Activated CD4-positive, alpha-beta memory T cell treated with anti-CD3 and anti-CD28 coated beads, Interleukin-2, amount 10 ng/mL, durations not matched to agents 7 days and 5 days (primary cell): ENCODE data around the gene ALOX15. TPM values are rescaled to one million over a fixed set of nuclear protein-coding genes. Genes with fewer than 3 reads are reported as not detected.
"Not testable (repeated sequence)": the region's sequence is repeated elsewhere in the genome, so short reads cannot be mapped to it uniquely, and the experiment has no call there.

Source experiments
- CTCF ChIA-PET: fragments of 350-600 bp; sonication (Branson Sonifier 250); formaldehyde crosslinking; loops from one replicate; lab custom pipeline; 2021; ENCODE audit warnings: antibody characterized with exemption, inconsistent platforms; lab: Charles Lee
- POLR2A ChIA-PET: fragments of 350-600 bp; sonication (Branson Sonifier 250); formaldehyde crosslinking; loops from one replicate; lab custom pipeline; 2021; ENCODE audit warnings: antibody characterized with exemption; lab: Charles Lee
- DNase-seq: peaks from one replicate; pipeline ENCODE4 v3.0.0-alpha.2; 2020
- H3K27ac Mint-ChIP-seq: one replicate; pipeline ENCODE4 v1.8.0; 2021; ENCODE audit warnings: mild to moderate bottlenecking, mixed read lengths
- H3K27me3 Mint-ChIP-seq: one replicate; pipeline ENCODE4 v1.8.0; 2021; ENCODE audit warnings: mixed read lengths
- H3K36me3 Mint-ChIP-seq: one replicate; pipeline ENCODE4 v1.8.0; 2021; ENCODE audit warnings: low read depth, mixed read lengths
- H3K4me1 Mint-ChIP-seq: one replicate; pipeline ENCODE4 v1.8.0; 2021; ENCODE audit warnings: mixed read lengths
- H3K4me3 Mint-ChIP-seq: one replicate; pipeline ENCODE4 v1.8.0; 2021; ENCODE audit warnings: mild to moderate bottlenecking, mixed read lengths
- H3K9me3 Mint-ChIP-seq: one replicate; pipeline ENCODE4 v1.8.0; 2021; ENCODE audit warnings: mixed read lengths
- total RNA-seq, 2 experiments: library from RNA; stranded (reverse); gene quantifications; one replicate each; pipeline ENCODE4 v1.2.3, GENCODE V29; 2021

The ALOX15 gene
- total RNA-seq, 2 experiments from 2014 or later = not detected

GRCh38 chr17:4642286-4642685 is 808 bp upstream of the ALOX15 start:
- H3K4me1 Mint-ChIP-seq = peaks cover 15% of the 10 kb centered on the region
- ChIA-PET CTCF (no interaction called here), POLR2A (no interaction called here)
- H3K27me3 Mint-ChIP-seq = peaks cover 70% of the 10 kb centered on the region
- no peak for DNase-seq
- H3K27ac Mint-ChIP-seq = no peak overlapping the region
- H3K36me3 Mint-ChIP-seq = no peaks in the 10 kb centered on the region
- H3K4me3 Mint-ChIP-seq = no peak overlapping the region
- H3K9me3 Mint-ChIP-seq = no peaks in the 10 kb centered on the region

- not testable (repeated sequence) for H3K4me3 Mint-ChIP-seq
Observed at GRCh38 chr17:4640569-4641188, 799 bp downstream of the ALOX15 start.

DNA sequence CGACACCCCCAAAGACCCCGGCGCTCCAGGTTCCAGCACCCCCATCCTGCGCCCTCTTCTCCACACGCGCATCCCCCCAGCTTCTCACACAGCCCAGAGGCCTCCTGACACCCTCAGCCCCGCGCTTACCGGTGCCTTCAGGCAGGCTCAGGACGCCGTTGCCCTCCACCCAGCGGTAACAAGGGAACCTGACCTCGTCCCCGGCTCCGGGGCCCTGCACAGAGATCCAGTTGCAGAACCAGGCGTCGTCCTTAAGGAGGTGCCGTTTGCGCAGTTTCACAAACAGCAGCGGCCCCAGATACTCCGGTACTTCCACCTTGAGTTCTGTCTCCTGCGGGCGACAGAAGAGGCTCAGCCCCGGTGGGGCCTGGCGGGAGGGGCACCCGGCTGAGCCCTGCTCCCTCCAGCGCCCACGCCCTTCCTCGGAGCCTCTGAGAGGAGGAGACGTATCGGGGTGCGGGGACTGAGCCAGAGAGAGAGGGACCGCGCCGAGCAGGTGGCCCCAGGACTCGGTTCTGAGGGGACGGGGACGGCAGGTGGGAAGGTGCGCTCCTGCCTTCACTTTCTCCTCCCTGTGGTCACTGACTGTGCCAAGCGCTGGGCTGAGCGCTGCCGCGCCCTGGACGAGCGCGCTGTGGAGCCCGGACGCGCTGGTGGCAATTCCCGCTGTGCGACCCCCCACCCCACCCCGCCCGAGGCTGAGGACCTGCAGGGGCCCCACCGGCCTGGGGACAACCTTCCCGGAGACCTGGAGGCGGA is 2.0 kb downstream of the ALOX15 start:
- H3K36me3 Mint-ChIP-seq, H3K27ac Mint-ChIP-seq, POLR2A ChIA-PET, CTCF ChIA-PET, H3K9me3 Mint-ChIP-seq: not testable (repeated sequence)
- Mint-ChIP-seq H3K4me3 (peak overlapping the region; percentile 55), H3K4me1 (peaks cover 30% of the 10 kb centered on the region), H3K27me3 (peaks cover 75% of the 10 kb centered on the region)
- peak; percentile 49 for DNase-seq

More at GRCh38 chr17:4640569-4641188, 799 bp downstream of the ALOX15 start:
- H3K27ac Mint-ChIP-seq, POLR2A ChIA-PET, H3K9me3 Mint-ChIP-seq, CTCF ChIA-PET, H3K36me3 Mint-ChIP-seq: not testable (repeated sequence)
- H3K4me1 Mint-ChIP-seq = peaks cover 27% of the 10 kb centered on the region
- peak; percentile 48 for DNase-seq
- H3K27me3 Mint-ChIP-seq = peaks cover 76% of the 10 kb centered on the region

GRCh38 chr17:4638766-4639165 is 2.7 kb downstream of the ALOX15 start:
- DNase-seq, CTCF ChIA-PET, POLR2A ChIA-PET, H3K4me3 Mint-ChIP-seq, H3K9me3 Mint-ChIP-seq, H3K36me3 Mint-ChIP-seq, H3K27ac Mint-ChIP-seq: not testable (repeated sequence)
- Mint-ChIP-seq H3K4me1 (peaks cover 30% of the 10 kb centered on the region), H3K27me3 (peaks cover 76% of the 10 kb centered on the region)

DNA sequence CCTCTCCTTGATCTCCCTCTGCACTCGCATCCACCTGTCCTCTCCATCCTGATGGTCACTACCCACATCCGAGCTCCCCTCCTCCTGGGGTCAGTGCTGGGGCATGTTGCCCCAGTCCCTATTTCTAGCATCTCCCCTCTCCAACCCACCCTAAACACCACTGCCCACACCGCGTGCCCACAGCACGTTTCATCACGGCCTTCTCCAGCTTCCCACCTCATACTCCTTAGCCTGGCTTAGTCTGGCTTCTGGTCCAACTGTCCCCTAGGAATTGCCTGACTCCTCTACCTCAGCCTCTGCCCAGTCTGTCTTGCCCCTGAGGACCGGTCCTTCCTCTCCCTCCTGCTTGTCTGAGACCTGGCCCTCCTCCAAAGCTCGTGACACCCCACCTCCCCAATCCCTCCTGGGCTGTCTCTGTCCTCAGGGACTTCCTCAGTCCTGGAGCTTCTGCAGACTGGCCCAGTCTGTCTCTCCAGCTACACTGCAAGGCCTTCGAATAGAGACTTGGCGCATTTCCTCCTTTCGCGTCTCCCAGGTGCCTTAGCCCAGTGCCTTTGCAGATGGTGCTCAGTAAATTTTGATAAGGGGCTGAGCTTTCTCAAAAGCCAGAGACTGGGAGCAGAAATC is 4.9 kb downstream of the ALOX15 start:
- H3K4me1 Mint-ChIP-seq = peaks cover 27% of the 10 kb centered on the region
- peaks cover 68% of the 10 kb centered on the region for H3K27me3 Mint-ChIP-seq
- H3K27ac Mint-ChIP-seq = no peak overlapping the region
- H3K36me3 Mint-ChIP-seq = no peaks in the 10 kb centered on the region
- H3K4me3 Mint-ChIP-seq = no peak overlapping the region
- ChIA-PET POLR2A (no interaction called here), CTCF (interaction anchor here (0.6 kb wide), 1 partner anchor 64 kb away, joined by 3 read pairs; no protein-coding TSS in a partner anchor)
- no peaks in the 10 kb centered on the region for H3K9me3 Mint-ChIP-seq
- DNase-seq = no peak

GRCh38 chr17:4635823-4636375 is 5.6 kb downstream of the ALOX15 start:
- no peaks in the 10 kb centered on the region for H3K9me3 Mint-ChIP-seq
- POLR2A ChIA-PET = no interaction called here
- DNase-seq = no peak
- H3K27me3 Mint-ChIP-seq = peaks cover 61% of the 10 kb centered on the region
- CTCF ChIA-PET = interaction anchor here (0.6 kb wide), 1 partner anchor 65 kb away, joined by 3 read pairs; no protein-coding TSS in a partner anchor
- peaks cover 24% of the 10 kb centered on the region for H3K4me1 Mint-ChIP-seq
- H3K36me3 Mint-ChIP-seq = no peaks in the 10 kb centered on the region
- H3K4me3 Mint-ChIP-seq = no peak overlapping the region
- no peak overlapping the region for H3K27ac Mint-ChIP-seq

GRCh38 chr17:4634976-4635375 is 6.5 kb downstream of the ALOX15 start:
- Mint-ChIP-seq H3K27me3 (peaks cover 55% of the 10 kb centered on the region), H3K4me1 (peaks cover 19% of the 10 kb centered on the region), H3K4me3 (no peak overlapping the region), H3K27ac (no peak overlapping the region), H3K9me3 (no peaks in the 10 kb centered on the region), H3K36me3 (no peaks in the 10 kb centered on the region)
- CTCF ChIA-PET = no interaction called here
- no peak for DNase-seq
- POLR2A ChIA-PET = no interaction called here

- peaks cover 15% of the 10 kb centered on the region for H3K4me1 Mint-ChIP-seq
- H3K9me3 Mint-ChIP-seq = no peaks in the 10 kb centered on the region
- no peak for DNase-seq
- H3K27me3 Mint-ChIP-seq = peaks cover 47% of the 10 kb centered on the region
- ChIA-PET POLR2A (no interaction called here), CTCF (interaction anchor here (1.0 kb wide), 1 partner anchor 67 kb away, joined by 4 read pairs; no protein-coding TSS in a partner anchor)
- no peak overlapping the region for H3K4me3 Mint-ChIP-seq
- no peaks in the 10 kb centered on the region for H3K36me3 Mint-ChIP-seq
- H3K27ac Mint-ChIP-seq = no peak overlapping the region
Observed at GRCh38 chr17:4633643-4634042, 7.8 kb downstream of the ALOX15 start.

DNA sequence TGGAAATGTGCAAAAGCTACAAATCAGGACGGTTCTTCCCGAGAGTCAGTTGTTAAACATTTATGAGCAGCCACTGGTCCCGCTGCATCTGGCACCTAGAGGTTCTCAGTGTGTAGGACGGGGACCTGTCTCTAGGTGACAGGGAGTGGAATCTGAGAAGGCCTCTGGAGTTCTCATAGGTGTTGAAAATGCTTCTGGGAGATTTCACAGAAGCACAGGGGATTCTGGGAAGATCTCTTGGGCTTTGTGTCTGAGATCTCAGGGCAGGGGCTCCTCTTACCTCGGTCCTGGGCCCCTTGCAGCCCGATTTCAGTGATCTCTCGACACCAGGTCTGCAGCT is 8.9 kb downstream of the ALOX15 start:
- Mint-ChIP-seq H3K36me3 (no peaks in the 10 kb centered on the region), H3K27ac (no peak overlapping the region), H3K4me1 (peaks cover 15% of the 10 kb centered on the region), H3K4me3 (no peak overlapping the region), H3K27me3 (peaks cover 42% of the 10 kb centered on the region), H3K9me3 (no peaks in the 10 kb centered on the region)
- no peak for DNase-seq
- CTCF ChIA-PET = no interaction called here
- POLR2A ChIA-PET = no interaction called here

GRCh38 chr17:4631836-4632580 is 9.5 kb downstream of the ALOX15 start:
- no peak for DNase-seq
- Mint-ChIP-seq H3K4me3 (no peak overlapping the region), H3K27me3 (peaks cover 39% of the 10 kb centered on the region), H3K4me1 (peaks cover 15% of the 10 kb centered on the region), H3K36me3 (no peaks in the 10 kb centered on the region), H3K27ac (no peak overlapping the region), H3K9me3 (no peaks in the 10 kb centered on the region)
- ChIA-PET CTCF (no interaction called here), POLR2A (no interaction called here)

- no peaks in the 10 kb centered on the region for H3K36me3 Mint-ChIP-seq
- POLR2A ChIA-PET = no interaction called here
- H3K4me3 Mint-ChIP-seq = no peak overlapping the region
- peaks cover 11% of the 10 kb centered on the region for H3K4me1 Mint-ChIP-seq
- DNase-seq = no peak
- no peak overlapping the region for H3K27ac Mint-ChIP-seq
- H3K27me3 Mint-ChIP-seq = peaks cover 39% of the 10 kb centered on the region
- H3K9me3 Mint-ChIP-seq = no peaks in the 10 kb centered on the region
- CTCF ChIA-PET = no interaction called here
Observed at GRCh38 chr17:4631431-4631830, 10.0 kb downstream of the ALOX15 start.

GRCh38 chr17:4626734-4627256 is 14.7 kb downstream of the ALOX15 start:
- Mint-ChIP-seq H3K4me3 (no peak overlapping the region), H3K9me3 (no peaks in the 10 kb centered on the region), H3K4me1 (peaks cover 3% of the 10 kb centered on the region), H3K27ac (no peak overlapping the region), H3K36me3 (no peaks in the 10 kb centered on the region), H3K27me3 (peaks cover 35% of the 10 kb centered on the region)
- ChIA-PET CTCF (interaction anchor here (0.7 to 4.3 kb wide), 8 partner anchors 12 to 276 kb away, joined by 3 to 44 read pairs (median 3); partner anchors contain the start of gene CHRNE), POLR2A (no interaction called here)
- no peak for DNase-seq
